HCT116 (cell line): Measurements from ENCODE around the gene GRB2. TPM values are rescaled to one million over a fixed set of nuclear protein-coding genes. Genes with fewer than 3 reads are reported as not detected.
"Not testable (repeated sequence)": the region's sequence is repeated elsewhere in the genome, so short reads cannot be mapped to it uniquely, and the experiment has no call there.

ENCODE experiments used
- ATAC-seq: fragments of 200-7000 bp; cut with Tn5 transposase; 2 replicates; pipeline ENCODE4 v1.9.1; 2020; ENCODE audit warnings: mild to moderate bottlenecking, moderate library complexity
- BruUV-seq: library from RNA; stranded (reverse); fragments of 400-500 nt; replicated peaks from 2 replicates; lab custom pipeline; 2021; lab: Mats Ljungman, UMichigan
- CTCF ChIA-PET: fragments of 300-600 bp; sonication (Branson Sonifier 250); formaldehyde crosslinking; loops from one replicate; lab custom pipeline; 2021; ENCODE audit warnings: antibody characterized with exemption; lab: Charles Lee
- POLR2A ChIA-PET: fragments of 300-600, 350-600 bp; sonication (Branson Sonifier 250); formaldehyde crosslinking; loops from one replicate; lab custom pipeline; 2021; ENCODE audit warnings: antibody characterized with exemption; lab: Charles Lee
- RAD21 ChIA-PET, 2 experiments: fragments of 300-600 bp; sonication (Branson Sonifier 250); formaldehyde crosslinking; loops; one replicate each; lab custom pipeline; 2023; ENCODE audit warnings: low total read pairs in 2 of 2; ENCODE audit not compliant: uncharacterized antibody in 2 of 2, unreplicated experiment in 2 of 2, low non-redundant PET in 1 of 2; lab: Charles Lee
- DNase-seq: peaks from one replicate; pipeline ENCODE4 v3.0.0-alpha.2; 2010; ENCODE audit warnings: low read depth, low spot score
- H2AFZ ChIP-seq: fragments of 200-600 bp; shearing (Covaris generic), sonication (generic); 2 replicates; pipeline ENCODE4 v1.6.1; 2017; ENCODE audit warnings: low read depth, mixed run types, mixed read lengths, antibody characterized with exemption, low read length; ENCODE audit not compliant: poor library complexity, severe bottlenecking
- H3K27ac ChIP-seq: 2 replicates; pipeline ENCODE4 v1.5.1; 2012; ENCODE audit warnings: low read depth, low read length
- H3K27me3 ChIP-seq: fragments of 200-600 bp; sonication (generic); 2 replicates; pipeline ENCODE4 v1.6.1; 2016; ENCODE audit warnings: mixed run types, low read length, mixed read lengths; ENCODE audit not compliant: insufficient read depth
- H3K36me3 ChIP-seq, 2 experiments: fragments of 200-500 bp in 1 of 2; fragments of 200-600 bp in 1 of 2; sonication (Bioruptor generic) in 1 of 2; sonication (generic) in 1 of 2; 2 replicates each; pipeline versions ENCODE4 v1.5.1 to v1.6.1; 2014 to 2016; ENCODE audit warnings: low read length in 2 of 2, inconsistent platforms in 1 of 2, mixed read lengths in 1 of 2, mixed run types in 1 of 2; ENCODE audit not compliant: insufficient read depth in 2 of 2, control insufficient read depth in 1 of 2
- H3K4me1 ChIP-seq, 2 experiments: fragments of 200-600 bp in 1 of 2; sonication (generic) in 1 of 2; 2 replicates each; pipeline versions ENCODE4 v1.5.1 to v1.6.1; 2012 to 2017; ENCODE audit warnings: low read length in 2 of 2, inconsistent platforms in 1 of 2, mild to moderate bottlenecking in 1 of 2, mixed read lengths in 1 of 2, mixed run types in 1 of 2, moderate library complexity in 1 of 2; ENCODE audit not compliant: insufficient read depth in 2 of 2, control insufficient read depth in 1 of 2
- H3K4me2 ChIP-seq: fragments of 200-600 bp; sonication (generic); 2 replicates; pipeline ENCODE4 v1.6.1; 2017; ENCODE audit warnings: mixed run types, low read length, mixed read lengths
- H3K4me3 ChIP-seq, 2 experiments: fragments of 200-600 bp in 1 of 2; sonication (generic) in 1 of 2; replicated peaks in 1 of 2; 2 replicates each; pipeline ENCODE4 v1.5.1; 2011 to 2016; ENCODE audit warnings: low read length in 2 of 2, control low read depth in 1 of 2, low read depth in 1 of 2, mild to moderate bottlenecking in 1 of 2, mixed read lengths in 1 of 2, mixed run types in 1 of 2
- H3K79me2 ChIP-seq: fragments of 200-600 bp; sonication (generic); 2 replicates; pipeline ENCODE4 v1.6.1; 2017; ENCODE audit warnings: mild to moderate bottlenecking, mixed run types, low read length, moderate library complexity, mixed read lengths; ENCODE audit not compliant: insufficient read depth
- H3K9ac ChIP-seq: fragments of 200-600 bp; sonication (generic); 2 replicates; pipeline ENCODE4 v1.6.1; 2016; ENCODE audit warnings: low read length, mixed read lengths
- H3K9me2 ChIP-seq: fragments of 200-600 bp; sonication (generic), shearing (Covaris generic); 2 replicates; pipeline ENCODE4 v1.6.1; 2017; ENCODE audit warnings: mixed run types, mild to moderate bottlenecking, moderate library complexity; ENCODE audit not compliant: insufficient read depth
- H3K9me3 ChIP-seq, 2 experiments: fragments of 200-500 bp in 1 of 2; fragments of 200-600 bp in 1 of 2; sonication (Bioruptor generic) in 1 of 2; sonication (generic) in 1 of 2; 2 replicates each; pipeline ENCODE4 v1.6.1; 2014 to 2017; ENCODE audit warnings: low read length in 2 of 2, mixed read lengths in 2 of 2, inconsistent platforms in 1 of 2, low read depth in 1 of 2, mild to moderate bottlenecking in 1 of 2, mixed run types in 1 of 2, moderate library complexity in 1 of 2; ENCODE audit not compliant: control insufficient read depth in 1 of 2, insufficient read depth in 1 of 2
- H4K20me1 ChIP-seq: fragments of 200-600 bp; sonication (generic), shearing (Covaris generic); 2 replicates; pipeline ENCODE4 v1.6.1; 2017; ENCODE audit warnings: mixed run types, mild to moderate bottlenecking, moderate library complexity; ENCODE audit not compliant: insufficient read depth
- JUND ChIP-seq: IDR thresholded peaks from 2 replicates; pipeline ENCODE4 v1.6.1; 2012
- RAD21 ChIP-seq: IDR thresholded peaks from 2 replicates; pipeline ENCODE4 v1.6.1; 2012; ENCODE audit warnings: low read depth, mild to moderate bottlenecking
- YY1 ChIP-seq: IDR thresholded peaks from 2 replicates; pipeline ENCODE4 v1.6.1; 2011; ENCODE audit warnings: low read length, low read depth, moderate library complexity, mild to moderate bottlenecking; ENCODE audit not compliant: insufficient replicate concordance; ENCODE audit errors: extremely low read depth
- intact Hi-C: fragments of 100-400 bp; cut with micrococcal nuclease; formaldehyde crosslinking; loops from 2 replicates; pipeline ENCODE4 v1.10.0; 2022
- total RNA-seq: library from RNA; stranded (reverse); gene quantifications from one replicate; pipeline ENCODE4 v1.2.1, GENCODE V29; 2021; ENCODE audit not compliant: unreplicated experiment

The GRB2 gene
- total RNA-seq, 1 experiment from 2014 or later = 146 TPM

DNA sequence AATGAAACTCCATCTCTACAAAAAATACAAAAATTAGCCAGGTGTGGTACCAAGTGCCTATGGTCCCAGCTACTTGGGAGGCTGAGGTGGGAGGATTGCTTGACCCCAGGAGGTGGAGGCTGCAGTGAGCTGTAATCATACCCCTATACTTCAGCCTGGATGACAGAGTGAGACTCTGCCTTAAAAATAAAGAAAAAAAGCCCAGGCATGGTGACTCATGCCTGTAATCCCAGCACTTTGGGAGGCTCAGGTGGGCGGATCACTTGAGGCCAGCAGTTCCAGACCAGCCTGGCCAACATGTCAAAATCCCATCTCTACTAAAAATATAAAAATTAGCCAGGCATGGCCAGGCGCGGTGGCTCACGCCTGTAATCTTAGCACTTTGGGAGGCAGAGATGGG lies 125.3 kb downstream of the GRB2 start:
- H3K27me3 ChIP-seq, H3K4me1 ChIP-seq, intact Hi-C loops, H3K9ac ChIP-seq, H3K9me3 ChIP-seq, H3K4me2 ChIP-seq, H3K4me3 ChIP-seq, H3K27ac ChIP-seq, H3K9me2 ChIP-seq, H4K20me1 ChIP-seq, DNase-seq, BruUV-seq, H3K79me2 ChIP-seq, H2AFZ ChIP-seq, RAD21 ChIA-PET: not testable (repeated sequence)
- H3K36me3 ChIP-seq = peaks cover 19 to 32% of the 10 kb centered on the region in 2 experiments; a peak in 3 of 4 replicates
- POLR2A ChIA-PET = interaction anchor here (1.0 to 1.6 kb wide), 3 partner anchors 9 to 117 kb away, joined by 3 to 6 read pairs (median 4); partner anchors contain the start of genes MIF4GD and SLC25A19
- CTCF ChIA-PET = interaction anchor here (1.9 kb wide), 1 partner anchor 9 kb away, joined by 7 read pairs; the partner anchor contains the start of gene MIF4GD
- ATAC-seq = peak; percentile 42; the same call in 1 of the 2 replicates

DNA sequence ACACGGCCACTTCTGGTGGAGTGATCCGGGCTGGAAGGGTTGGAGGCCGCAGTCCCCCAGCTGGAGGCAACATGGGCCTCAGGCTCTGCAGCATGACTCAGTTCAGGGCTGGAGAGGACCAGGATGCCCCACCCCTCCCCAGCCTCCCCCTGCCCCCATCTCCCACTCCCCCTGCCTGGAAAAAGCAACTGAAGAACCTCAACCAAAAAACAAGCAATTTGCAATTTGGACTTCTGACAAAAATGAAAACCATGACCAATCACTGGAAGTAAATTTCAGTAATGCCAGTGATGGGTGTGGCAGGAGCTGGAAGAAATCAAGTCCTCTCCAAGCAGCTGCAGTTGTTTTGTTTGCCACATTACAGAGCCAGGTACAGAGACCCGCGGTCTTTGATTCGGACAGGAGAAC lies 127.8 kb downstream of the GRB2 start:
- no peaks in the 10 kb centered on the region for H3K9me2 ChIP-seq
- no peaks in the 10 kb centered on the region for H3K9me3 ChIP-seq
- intact Hi-C loops = no loop called here
- POLR2A ChIA-PET = interaction anchor here (0.5 to 2.1 kb wide), 2 partner anchors 11 to 131 kb away, joined by 3 to 5 read pairs; partner anchors contain the start of gene SLC25A19
- H3K27ac ChIP-seq = no peak overlapping the region
- no peaks in the 10 kb centered on the region for H4K20me1 ChIP-seq
- H3K79me2 ChIP-seq = peaks cover 5% of the 10 kb centered on the region; the same call in 1 of the 2 replicates
- no peak overlapping the region for H3K4me2 ChIP-seq
- ATAC-seq = no peak
- peaks cover 0 to 8% of the 10 kb centered on the region in 2 experiments; a peak in 1 of 4 replicates for H3K4me1 ChIP-seq
- H3K36me3 ChIP-seq = peaks cover 14 to 40% of the 10 kb centered on the region in 2 experiments; a peak in 3 of 4 replicates
- no TSS peak for BruUV-seq
- RAD21 ChIA-PET = no interaction called here
- CTCF ChIA-PET = no interaction called here
- H3K27me3 ChIP-seq = no peaks in the 10 kb centered on the region
- no peak overlapping the region for H2AFZ ChIP-seq
- TF ChIP-seq RAD21 = no peak
- no peak for TF ChIP-seq JUND
- TF ChIP-seq YY1 = no peak
- DNase-seq = no peak
- no peak overlapping the region for H3K9ac ChIP-seq
- H3K4me3 ChIP-seq = no peak overlapping the region
